Subcutaneous adipose tissue (tissue), 4 donors: ENCODE results near the gene SPTBN1. TPM values are rescaled to one million over a fixed set of nuclear protein-coding genes. Genes with fewer than 3 reads are reported as not detected.

Experiments
- CTCF ChIP-seq: fragments of 450-650 bp; IDR thresholded peaks from one replicate; pipeline ENCODE4 v1.5.1; 2016; ENCODE audit warnings: low read depth, mild to moderate bottlenecking, control low read depth, antibody characterized with exemption, moderate library complexity
- total RNA-seq, 4 donors: library from RNA; depleted of rRNA; stranded (reverse); fragments of >200 nt; gene quantifications; one replicate each; pipeline ENCODE4 v1.1.0, GENCODE V29; 2016

Gene SPTBN1
- total RNA-seq, 4 donors from 2014 or later, result 655 to 1,523 (median 889) TPM

- no peak for TF ChIP-seq CTCF
Observed at GRCh38 chr2:54595999-54596902, 140.1 kb downstream of the SPTBN1 start.

- no peak for TF ChIP-seq CTCF
Observed at GRCh38 chr2:54597153-54597848, 141.2 kb downstream of the SPTBN1 start.

GRCh38 chr2:54598347-54599325, 142.5 kb downstream of the SPTBN1 start:
- TF ChIP-seq CTCF, result no peak

GRCh38 chr2:54599326-54599710, 143.2 kb downstream of the SPTBN1 start:
- TF ChIP-seq CTCF, result no peak

- TF ChIP-seq CTCF, result no peak
Observed at GRCh38 chr2:54599914-54600313, 143.8 kb downstream of the SPTBN1 start.

- TF ChIP-seq CTCF, result no peak
Observed at GRCh38 chr2:54601339-54601738, 145.2 kb downstream of the SPTBN1 start.
